Stimulated activated naive CD8-positive, alpha-beta T cell treated with anti-CD3 and anti-CD28 coated beads, Interleukin-15, Interleukin-2, amounts not matched to agents 100 U/mL and 50 U/mL, for 24 hours (primary cell): Measurements from ENCODE around the gene FREM2.

Experiments used
- ATAC-seq: fragments of 150-1000 bp; cut with Tn5 transposase; one replicate; pipeline ENCODE4 v1.10.0; 2021
- DNase-seq: peaks from one replicate; pipeline ENCODE4 v3.0.0; 2021

FREM2 gene

GRCh38 chr13:38685974-38686576, 802 bp upstream of the FREM2 start:
- DNase-seq (no peak), ATAC-seq (no peak)

GRCh38 chr13:38687246-38688229, 661 bp downstream of the FREM2 start:
- DNase-seq (no peak), ATAC-seq (no peak)

GRCh38 chr13:38688674-38689073, 1.8 kb downstream of the FREM2 start:
- DNase-seq = no peak
- ATAC-seq = no peak

GRCh38 chr13:38690231-38690630, 3.4 kb downstream of the FREM2 start:
- ATAC-seq (no peak), DNase-seq (no peak)

GRCh38 chr13:38693168-38693567, 6.3 kb downstream of the FREM2 start:
- ATAC-seq (no peak), DNase-seq (no peak)

GRCh38 chr13:38693641-38694040, 6.8 kb downstream of the FREM2 start:
- no peak for ATAC-seq

GRCh38 chr13:38697197-38697596, 10.3 kb downstream of the FREM2 start:
- ATAC-seq (no peak), DNase-seq (no peak)

More at GRCh38 chr13:38693641-38694040, 6.8 kb downstream of the FREM2 start:
- no peak for DNase-seq

- ATAC-seq (no peak), DNase-seq (no peak)
Observed at GRCh38 chr13:38697628-38698333, 10.9 kb downstream of the FREM2 start.

GRCh38 chr13:38700051-38700450, 13.2 kb downstream of the FREM2 start:
- DNase-seq (no peak), ATAC-seq (no peak)

GRCh38 chr13:38702669-38703068, 15.8 kb downstream of the FREM2 start:
- DNase-seq = no peak
- ATAC-seq = no peak

GRCh38 chr13:38703255-38703654, 16.4 kb downstream of the FREM2 start:
- no peak for ATAC-seq

GRCh38 chr13:38705365-38705764, 18.5 kb downstream of the FREM2 start:
- DNase-seq (no peak), ATAC-seq (no peak)

More at GRCh38 chr13:38703255-38703654, 16.4 kb downstream of the FREM2 start:
- no peak for DNase-seq

- DNase-seq = no peak
- ATAC-seq = no peak
Observed at GRCh38 chr13:38707460-38707859, 20.6 kb downstream of the FREM2 start.

GRCh38 chr13:38713046-38713445, 26.2 kb downstream of the FREM2 start:
- ATAC-seq = no peak
- DNase-seq = no peak

GRCh38 chr13:38718374-38718773, 31.5 kb downstream of the FREM2 start:
- DNase-seq = no peak

GRCh38 chr13:38730332-38730731, 43.5 kb downstream of the FREM2 start:
- DNase-seq (no peak), ATAC-seq (no peak)

More at GRCh38 chr13:38718374-38718773, 31.5 kb downstream of the FREM2 start:
- ATAC-seq = no peak

GRCh38 chr13:38733146-38733545, 46.3 kb downstream of the FREM2 start:
- DNase-seq (no peak), ATAC-seq (no peak)

- DNase-seq (no peak), ATAC-seq (no peak)
Observed at GRCh38 chr13:38735665-38736440, 49.0 kb downstream of the FREM2 start.

GRCh38 chr13:38743466-38743865, 56.6 kb downstream of the FREM2 start:
- DNase-seq = no peak
- no peak for ATAC-seq

GRCh38 chr13:38752686-38753085, 65.8 kb downstream of the FREM2 start:
- ATAC-seq (no peak), DNase-seq (no peak)

GRCh38 chr13:38753878-38754277, 67.0 kb downstream of the FREM2 start:
- no peak for DNase-seq
- ATAC-seq = no peak

GRCh38 chr13:38755793-38756192, 68.9 kb downstream of the FREM2 start:
- DNase-seq (no peak), ATAC-seq (no peak)
